Keratinocyte (primary cell): Measurements from ENCODE around the gene CHN2. TPM values are rescaled to one million over a fixed set of nuclear protein-coding genes. Genes with fewer than 3 reads are reported as not detected.

Experiments used
- DNase-seq: peaks from one replicate; pipeline ENCODE4 v3.0.0-alpha.2; 2011; ENCODE audit warnings: low read depth, missing footprints, low spot score
- FAIRE-seq: peaks from 2 replicates; lab custom pipeline; 2011; peaks lifted over from hg19 to GRCh38; lab: Jason Lieb, UNC
- H2AFZ ChIP-seq: 2 replicates; pipeline ENCODE4 v1.6.0; 2012; ENCODE audit warnings: low read length, control low read depth, inconsistent platforms; ENCODE audit not compliant: control insufficient read depth
- H3K27ac ChIP-seq: 2 replicates; pipeline ENCODE4 v1.5.1; 2011; ENCODE audit warnings: low read length; ENCODE audit not compliant: control insufficient read depth, insufficient read depth
- H3K27me3 ChIP-seq: 3 replicates; pipeline ENCODE4 v1.6.0; 2011; ENCODE audit warnings: low read length; ENCODE audit not compliant: control insufficient read depth, insufficient read depth; ENCODE audit errors: extremely low read depth
- H3K36me3 ChIP-seq, 2 experiments: 2 replicates in 1 of 2; 3 replicates in 1 of 2; pipeline ENCODE4 v1.5.1; 2011; ENCODE audit warnings: low read length in 2 of 2, mild to moderate bottlenecking in 1 of 2; ENCODE audit not compliant: control insufficient read depth in 2 of 2, insufficient read depth in 2 of 2; ENCODE audit errors: extremely low read depth in 1 of 2
- H3K4me1 ChIP-seq: 3 replicates; pipeline ENCODE4 v1.5.1; 2011; ENCODE audit warnings: low read length; ENCODE audit not compliant: control insufficient read depth, insufficient read depth; ENCODE audit errors: extremely low read depth
- H3K4me2 ChIP-seq: 3 replicates; pipeline ENCODE4 v1.6.0; 2011; ENCODE audit warnings: low read depth, low read length; ENCODE audit not compliant: control insufficient read depth, insufficient read depth; ENCODE audit errors: extremely low read depth
- H3K4me3 ChIP-seq, 3 experiments: fragments of 200-600 bp in 1 of 3; sonication (generic) in 1 of 3; 2 replicates in 2 of 3; 3 replicates in 1 of 3; pipeline ENCODE4 v1.5.1; 2011 to 2016; ENCODE audit warnings: low read length in 3 of 3, mild to moderate bottlenecking in 3 of 3, control low read depth in 2 of 3, inconsistent platforms in 1 of 3, low read depth in 1 of 3, mixed read lengths in 1 of 3, mixed run types in 1 of 3, moderate library complexity in 1 of 3; ENCODE audit not compliant: control insufficient read depth in 2 of 3, insufficient read depth in 2 of 3; ENCODE audit errors: extremely low read depth in 1 of 3
- H3K79me2 ChIP-seq: 2 replicates; pipeline ENCODE4 v1.6.0; 2012; ENCODE audit warnings: low read length; ENCODE audit not compliant: control insufficient read depth, insufficient read depth
- H3K9ac ChIP-seq: 3 replicates; pipeline ENCODE4 v1.6.0; 2011; ENCODE audit warnings: low read length; ENCODE audit not compliant: control insufficient read depth, insufficient read depth; ENCODE audit errors: extremely low read depth
- H3K9me1 ChIP-seq: 3 replicates; pipeline ENCODE4 v1.6.0; 2011; ENCODE audit warnings: low read length; ENCODE audit not compliant: control insufficient read depth, insufficient read depth; ENCODE audit errors: extremely low read depth
- H3K9me3 ChIP-seq: 2 replicates; pipeline ENCODE4 v1.5.1; 2012; ENCODE audit warnings: low read depth, low read length; ENCODE audit not compliant: control insufficient read depth
- H4K20me1 ChIP-seq: 3 replicates; pipeline ENCODE4 v1.6.0; 2011; ENCODE audit warnings: low read length; ENCODE audit not compliant: control insufficient read depth, insufficient read depth; ENCODE audit errors: extremely low read depth
- EZH2 ChIP-seq: IDR thresholded peaks from one replicate; pipeline ENCODE4 v1.6.1; 2012; ENCODE audit warnings: inconsistent platforms, mild to moderate bottlenecking, low read length, moderate library complexity
- dilution Hi-C: fragments of 300-500 bp; cut with MboI; formaldehyde crosslinking; loops from one replicate; pipeline ENCODE4 v1.7.0; 2020; ENCODE audit warnings: low sequenced_read_pairs; ENCODE audit not compliant: extremely low pct_ligation_motif_present
- polyA plus RNA-seq, 5 experiments: library from polyadenylated mRNA; depleted of rRNA in 3 of 5; stranded (reverse) in 3 of 5; stranded (forward) in 1 of 5; unstranded in 1 of 5; fragments of >200 nt; gene quantifications; 1 replicate in 1 of 5; 2 replicates in 3 of 5; 3 replicates in 1 of 5; pipeline versions ENCODE4 v1.2.1 to v1.2.3, GENCODE V29; 2011 to 2012; ENCODE audit warnings: missing spikeins in 2 of 5, low read depth in 1 of 5, low replicate concordance in 1 of 5
- TF ChIP-seq, protein P1 (sequence below), 3 experiments: IDR thresholded peaks in 1 of 3; conservative IDR thresholded peaks in 1 of 3; optimal IDR thresholded peaks in 1 of 3; 2 replicates in 2 of 3; 3 replicates in 1 of 3; pipeline versions ENCODE3 to v1.5.1; 2011; ENCODE audit warnings: low read length in 3 of 3, mild to moderate bottlenecking in 3 of 3, moderate library complexity in 2 of 3, control low read depth in 1 of 3, inconsistent platforms in 1 of 3; ENCODE audit not compliant: insufficient read depth in 2 of 3; ENCODE audit errors: extremely low read depth in 1 of 3

Gene CHN2
- polyA plus RNA-seq, 1 donor (not counting 4 experiments of a cell fraction or from before 2014, with no cell fraction given), result 1.8 TPM

DNA sequence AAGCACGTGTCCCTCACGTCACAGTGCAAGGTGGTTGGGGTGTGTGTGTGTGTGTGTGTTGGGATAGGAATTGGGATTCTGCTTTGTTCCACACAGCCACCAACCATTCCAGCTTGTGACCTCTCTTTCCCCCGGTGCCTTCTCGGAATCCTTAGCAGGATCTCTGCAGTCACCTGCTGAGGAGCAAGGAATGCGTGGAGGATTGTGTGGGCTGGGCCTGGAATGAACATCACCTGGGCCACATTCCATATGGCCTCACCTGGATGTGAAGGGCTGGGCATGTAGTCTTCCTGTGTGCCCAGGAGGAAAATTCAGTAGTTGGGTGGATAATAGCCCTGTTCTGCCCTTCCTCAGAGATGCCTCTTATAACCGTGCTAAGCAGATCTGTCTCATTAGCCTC is 113.8 kb downstream of the CHN2 start:
- TF ChIP-seq, protein P1, sequence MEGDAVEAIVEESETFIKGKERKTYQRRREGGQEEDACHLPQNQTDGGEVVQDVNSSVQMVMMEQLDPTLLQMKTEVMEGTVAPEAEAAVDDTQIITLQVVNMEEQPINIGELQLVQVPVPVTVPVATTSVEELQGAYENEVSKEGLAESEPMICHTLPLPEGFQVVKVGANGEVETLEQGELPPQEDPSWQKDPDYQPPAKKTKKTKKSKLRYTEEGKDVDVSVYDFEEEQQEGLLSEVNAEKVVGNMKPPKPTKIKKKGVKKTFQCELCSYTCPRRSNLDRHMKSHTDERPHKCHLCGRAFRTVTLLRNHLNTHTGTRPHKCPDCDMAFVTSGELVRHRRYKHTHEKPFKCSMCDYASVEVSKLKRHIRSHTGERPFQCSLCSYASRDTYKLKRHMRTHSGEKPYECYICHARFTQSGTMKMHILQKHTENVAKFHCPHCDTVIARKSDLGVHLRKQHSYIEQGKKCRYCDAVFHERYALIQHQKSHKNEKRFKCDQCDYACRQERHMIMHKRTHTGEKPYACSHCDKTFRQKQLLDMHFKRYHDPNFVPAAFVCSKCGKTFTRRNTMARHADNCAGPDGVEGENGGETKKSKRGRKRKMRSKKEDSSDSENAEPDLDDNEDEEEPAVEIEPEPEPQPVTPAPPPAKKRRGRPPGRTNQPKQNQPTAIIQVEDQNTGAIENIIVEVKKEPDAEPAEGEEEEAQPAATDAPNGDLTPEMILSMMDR (optimal IDR thresholded peaks at IDR 0.05 in 1 of 3, IDR thresholded peaks at IDR 0.05 in 1 of 3, conservative IDR thresholded peaks at IDR 0.05 in 1 of 3; ENCODE audit: extremely low read depth in 1 of 3, insufficient read depth in 2 of 3, low read length in 3 of 3), result no peak
- TF ChIP-seq EZH2, result no peak
- Histone ChIP-seq H3K9me3 (no peaks in the 10 kb centered on the region), H3K9ac (no peak overlapping the region), H3K4me1 (peaks cover 35% of the 10 kb centered on the region), H2AFZ (no peak overlapping the region), H4K20me1 (no peaks in the 10 kb centered on the region), H3K27me3 (no peaks in the 10 kb centered on the region), H3K9me1 (no peaks in the 10 kb centered on the region), H3K4me2 (no peak overlapping the region), H3K79me2 (no peaks in the 10 kb centered on the region), H3K27ac (no peak overlapping the region), H3K4me3 (no peak overlapping the region), H3K36me3 (no peaks in the 10 kb centered on the region)
- FAIRE-seq (peak; percentile 73), DNase-seq (no peak)
- dilution Hi-C loops, result no loop called here

DNA sequence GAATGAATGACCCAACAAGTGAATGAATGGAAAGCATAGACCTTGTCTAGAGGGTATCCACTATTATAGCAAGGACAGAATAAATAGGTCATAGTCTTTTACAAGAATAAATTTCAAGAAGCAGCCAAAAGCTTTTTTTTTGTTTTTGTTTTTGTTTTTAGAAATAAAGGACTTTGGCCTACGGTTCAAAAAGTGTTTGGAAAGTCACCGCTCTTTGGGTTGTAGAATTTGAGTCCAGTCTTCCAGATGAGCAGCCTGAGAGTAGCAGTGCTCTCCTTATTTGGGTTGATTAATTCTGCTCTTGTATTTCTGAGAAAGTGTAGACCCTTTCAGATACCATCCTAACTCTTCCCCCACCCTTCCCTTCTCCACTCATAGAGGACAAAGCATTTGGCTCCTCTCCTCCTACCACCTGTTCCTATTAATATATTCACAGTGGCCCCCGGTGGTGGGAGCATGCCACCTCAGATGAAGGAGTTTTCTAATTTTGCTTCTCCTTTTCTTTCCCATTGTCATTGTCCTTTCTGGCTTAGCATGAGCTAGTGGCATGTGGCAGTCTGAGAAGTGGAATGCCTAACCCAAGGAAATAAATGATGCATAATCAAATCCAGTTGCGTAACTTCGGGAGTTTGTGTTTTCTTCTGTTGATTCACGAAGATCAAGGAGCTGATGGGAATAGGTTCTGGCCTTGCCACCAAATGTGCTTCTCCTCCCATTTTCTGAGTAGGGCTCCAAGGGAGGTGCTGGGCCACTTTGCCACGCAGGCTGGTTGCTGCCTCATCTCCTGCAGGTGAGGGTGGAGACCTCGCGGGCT is 114.7 kb downstream of the CHN2 start:
- FAIRE-seq (peak; percentile 17), DNase-seq (no peak)
- Histone ChIP-seq H3K9me1 (no peaks in the 10 kb centered on the region), H3K36me3 (no peaks in the 10 kb centered on the region), H3K4me1 (peaks cover 33% of the 10 kb centered on the region), H2AFZ (no peak overlapping the region), H3K27me3 (no peaks in the 10 kb centered on the region), H4K20me1 (no peaks in the 10 kb centered on the region), H3K4me3 (no peak overlapping the region), H3K9me3 (no peaks in the 10 kb centered on the region), H3K4me2 (no peak overlapping the region), H3K27ac (no peak overlapping the region), H3K9ac (no peak overlapping the region), H3K79me2 (no peaks in the 10 kb centered on the region)
- TF ChIP-seq EZH2, result no peak
- TF ChIP-seq, protein P1 (optimal IDR thresholded peaks at IDR 0.05 in 1 of 3, IDR thresholded peaks at IDR 0.05 in 1 of 3, conservative IDR thresholded peaks at IDR 0.05 in 1 of 3; ENCODE audit: extremely low read depth in 1 of 3, insufficient read depth in 2 of 3, low read length in 3 of 3), result peak in 2 of 3 experiments; percentile 35 to 42
- dilution Hi-C loops, result no loop called here
